Anterior cingulate cortex (tissue), 58 donors: ENCODE measurements around the gene ZC3HAV1L.
"Not testable (repeated sequence)": the region's sequence is repeated elsewhere in the genome, so short reads cannot be mapped to it uniquely, and the experiment has no call there.

Experiments
- DNase-seq, 58 donors: peaks; one replicate each; lab custom pipeline; 2025; lab: John Stamatoyannopoulos, UW

ZC3HAV1L gene

GRCh38 chr7:139035586-139036353 lies at the start of gene ZC3HAV1L:
TSS of gene ZC3HAV1L (minus strand) at chr7:139036042. CDS start at chr7:139036017, 25 bp downstream.
- DNase-seq, result peak in 27 of 58 donors; percentile 3 to 65 (median 22)

GRCh38 chr7:139084709-139085108 lies 48.9 kb upstream of the ZC3HAV1L start:
- no peak for DNase-seq

DNA sequence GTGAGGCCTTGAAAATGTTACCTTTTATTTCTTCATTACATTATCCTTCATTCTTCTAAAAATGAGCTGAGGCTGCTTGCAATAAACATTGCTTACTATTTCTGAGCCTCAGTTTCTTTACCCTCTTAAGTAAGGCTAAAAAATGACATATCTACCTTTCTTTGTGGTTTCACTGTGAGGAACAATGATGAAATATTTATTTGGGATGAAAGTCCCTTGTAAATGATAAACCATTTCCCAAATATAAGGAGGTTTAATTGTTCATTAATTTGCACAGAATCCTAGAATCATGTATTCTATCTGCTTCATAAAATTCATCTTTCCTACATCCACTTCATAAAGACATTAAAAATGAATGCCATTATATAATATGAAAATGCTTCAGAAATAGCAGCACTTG lies 45.7 kb upstream of the ZC3HAV1L start:
- no peak for DNase-seq

- no peak for DNase-seq
Observed at GRCh38 chr7:139080905-139081304, 45.1 kb upstream of the ZC3HAV1L start.

DNA sequence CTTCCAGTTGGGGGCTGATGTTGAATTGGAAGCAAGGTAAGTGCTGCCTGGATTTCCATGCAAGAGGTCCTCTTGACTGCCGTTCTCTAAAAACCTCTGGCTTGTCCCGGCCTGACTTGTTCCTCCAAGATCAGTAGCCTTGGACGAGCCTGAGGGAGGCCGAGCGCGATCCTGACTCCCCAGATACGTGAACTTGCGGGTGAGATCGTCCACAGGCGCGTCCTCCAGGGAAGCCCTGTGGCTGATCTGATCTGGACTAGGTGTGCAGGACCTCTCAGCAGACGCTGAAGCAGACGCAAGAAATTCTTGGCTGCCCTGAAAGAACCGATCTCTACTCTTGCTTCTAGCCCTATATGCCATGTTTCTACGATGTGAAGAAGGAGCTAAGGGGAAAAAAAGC lies 44.0 kb upstream of the ZC3HAV1L start:
- no peak for DNase-seq

DNA sequence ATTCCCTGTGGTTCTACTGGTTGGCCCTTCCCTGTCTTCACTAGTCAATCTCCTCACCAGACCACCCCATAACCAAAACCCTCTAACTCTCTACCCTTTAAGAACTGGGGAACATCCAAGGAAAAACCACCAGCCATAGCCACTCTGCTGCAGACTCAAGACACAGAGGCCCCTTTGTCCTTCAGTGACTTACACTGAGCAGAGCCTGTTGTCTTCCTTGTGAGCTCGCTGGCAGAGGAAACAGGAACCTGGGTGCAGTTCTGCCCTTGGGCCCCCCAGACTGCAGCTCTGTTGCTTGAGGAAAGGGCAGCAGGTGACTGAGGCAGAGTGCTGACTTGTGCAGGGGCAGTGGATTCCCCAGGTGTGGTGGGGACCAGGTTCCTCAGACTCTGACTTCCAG lies 43.1 kb upstream of the ZC3HAV1L start:
- peak in 10 of 58 donors; percentile 3 to 35 (median 10) for DNase-seq

DNA sequence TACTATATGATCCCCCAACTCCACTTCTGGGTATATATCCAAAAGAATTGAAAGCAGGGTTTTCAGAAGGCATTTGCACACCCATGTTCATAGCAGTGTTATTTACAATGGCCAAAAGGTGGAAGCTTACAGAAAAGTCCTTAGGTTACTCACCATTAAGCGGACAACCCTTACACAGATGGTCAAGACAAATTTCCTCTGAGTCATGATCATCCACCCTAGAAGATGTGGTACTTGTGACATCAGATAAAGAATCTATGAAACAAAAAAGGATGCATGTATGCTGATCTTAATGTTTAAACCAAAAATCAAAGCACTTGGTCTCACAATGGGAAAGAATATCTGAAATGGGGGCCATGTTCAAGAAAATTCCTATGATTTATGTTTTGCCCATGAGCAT lies 42.6 kb upstream of the ZC3HAV1L start:
- no peak for DNase-seq

DNA sequence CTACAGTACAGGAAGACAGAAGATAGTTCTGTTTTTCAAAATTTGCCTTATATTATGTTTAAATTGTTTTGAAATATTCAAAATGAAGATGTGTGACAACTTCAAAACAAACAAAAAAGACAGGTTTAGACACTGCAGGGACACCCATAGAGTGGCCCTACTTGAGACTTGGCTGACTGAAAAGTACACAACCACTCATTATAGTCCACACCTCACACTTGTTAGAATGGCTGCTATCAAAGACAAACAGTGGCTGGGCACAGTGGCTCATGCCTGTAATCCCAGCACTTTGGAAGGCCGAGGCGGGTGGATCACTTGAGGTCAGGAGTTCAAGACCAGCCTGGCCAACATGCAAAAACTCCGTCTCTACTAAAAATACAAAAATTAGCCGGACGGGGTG lies 41.9 kb upstream of the ZC3HAV1L start:
- DNase-seq, result not testable (repeated sequence)

- no peak for DNase-seq
Observed at GRCh38 chr7:139075871-139076686, 40.2 kb upstream of the ZC3HAV1L start.

DNA sequence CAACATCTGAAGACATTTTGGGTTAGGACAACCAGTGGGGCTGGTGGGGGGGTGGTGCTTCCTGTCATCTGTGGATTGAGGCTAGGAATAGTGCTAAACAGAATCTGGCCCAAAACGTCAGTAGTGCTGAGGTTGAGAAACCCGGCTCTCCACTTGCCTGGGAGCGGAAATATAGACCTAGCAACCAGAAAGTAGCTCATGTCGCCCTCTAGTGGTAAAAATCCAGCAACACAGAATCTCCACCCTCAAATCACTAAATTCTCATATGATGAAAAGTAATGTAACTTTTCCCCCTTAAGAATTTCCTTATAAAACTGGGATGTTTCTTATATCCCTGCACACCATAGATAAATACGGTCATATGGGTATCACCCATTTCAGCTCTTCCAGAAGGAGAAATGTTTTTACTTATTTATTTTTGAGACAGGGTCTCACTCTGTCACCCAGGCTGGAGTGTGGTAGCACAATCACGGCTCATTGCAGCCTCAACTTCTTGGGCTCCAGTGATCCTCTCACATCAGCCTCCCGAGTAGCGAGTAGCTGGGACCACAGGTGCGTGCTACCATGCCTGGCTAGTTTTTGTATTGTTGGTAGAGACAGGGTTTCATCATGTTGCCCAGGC lies 39.3 kb upstream of the ZC3HAV1L start:
- DNase-seq, result peak in 49 of 58 donors; percentile 3 to 68 (median 28)

- no peak for DNase-seq
Observed at GRCh38 chr7:139072796-139073195, 37.0 kb upstream of the ZC3HAV1L start.

DNA sequence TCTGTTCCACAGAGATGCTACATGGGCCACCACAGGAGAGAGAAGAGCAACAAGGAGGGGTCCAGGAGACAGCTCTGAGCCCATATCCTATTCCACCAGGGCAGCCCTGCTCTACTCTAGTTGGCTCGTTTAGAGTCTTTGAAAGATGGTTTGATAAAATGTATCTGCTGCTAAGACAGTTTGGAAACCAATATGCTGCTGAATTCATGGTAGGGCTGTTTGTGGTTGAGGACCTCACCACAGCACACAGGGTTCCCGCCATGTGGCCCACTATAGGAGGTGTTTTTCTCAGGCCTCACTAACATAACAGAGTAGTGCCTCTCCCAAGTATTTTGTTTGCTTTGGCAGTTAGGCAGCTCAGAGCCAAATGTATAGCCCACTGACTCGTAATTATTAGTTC lies 35.8 kb upstream of the ZC3HAV1L start:
- DNase-seq, result no peak

- DNase-seq, result no peak
Observed at GRCh38 chr7:139068544-139069399, 32.9 kb upstream of the ZC3HAV1L start.

GRCh38 chr7:139066315-139066714 lies 30.5 kb upstream of the ZC3HAV1L start:
- no peak for DNase-seq

- DNase-seq, result no peak
Observed at GRCh38 chr7:139065323-139065722, 29.5 kb upstream of the ZC3HAV1L start.

GRCh38 chr7:139061416-139061815 lies 25.6 kb upstream of the ZC3HAV1L start:
- no peak for DNase-seq

DNA sequence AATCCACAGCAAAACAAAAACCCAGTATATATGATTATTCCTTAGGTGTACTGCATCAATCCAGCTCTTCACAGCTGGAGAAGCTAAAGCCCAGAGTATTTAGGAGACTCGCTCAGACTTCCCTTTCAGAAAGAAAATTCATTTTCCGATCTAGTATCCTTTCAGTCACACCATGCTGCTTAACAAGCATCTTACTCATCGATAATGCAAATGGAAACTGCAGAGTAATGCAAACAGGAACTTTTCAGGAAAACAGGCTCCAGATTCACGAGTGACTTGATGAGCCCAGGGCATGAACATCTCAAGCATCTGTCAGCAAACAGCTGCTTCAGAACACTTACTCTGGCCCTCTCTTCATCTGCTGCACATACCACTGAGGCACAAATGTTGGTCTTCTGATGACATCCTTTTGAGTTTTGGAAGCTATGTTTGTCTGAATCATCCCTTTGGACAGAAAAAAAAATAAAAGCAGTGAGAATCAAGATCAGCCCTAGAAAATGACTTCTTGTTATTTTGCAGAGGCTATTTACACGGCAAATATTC lies 24.9 kb upstream of the ZC3HAV1L start:
- DNase-seq, result no peak

DNA sequence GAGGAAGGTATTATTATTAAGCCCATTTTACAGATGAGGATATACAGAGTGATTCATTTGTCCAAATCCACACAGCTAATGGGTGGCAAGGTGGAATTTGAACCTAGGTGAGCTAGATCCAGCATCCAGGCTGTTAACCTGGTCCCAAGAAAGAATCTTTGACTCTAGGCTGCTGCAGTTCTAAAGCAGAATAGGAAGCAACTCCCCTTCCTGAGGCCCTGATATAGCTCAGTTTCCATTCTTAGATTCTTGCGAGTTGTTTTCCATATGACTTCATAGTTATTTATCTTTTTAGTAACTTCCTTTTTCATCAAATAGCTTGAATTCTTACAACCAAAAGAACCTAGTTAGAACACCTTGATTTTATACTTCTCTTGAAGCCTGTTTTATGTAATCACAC lies 24.1 kb upstream of the ZC3HAV1L start:
- no peak for DNase-seq

GRCh38 chr7:139058943-139059342 lies 23.1 kb upstream of the ZC3HAV1L start:
- no peak for DNase-seq

DNA sequence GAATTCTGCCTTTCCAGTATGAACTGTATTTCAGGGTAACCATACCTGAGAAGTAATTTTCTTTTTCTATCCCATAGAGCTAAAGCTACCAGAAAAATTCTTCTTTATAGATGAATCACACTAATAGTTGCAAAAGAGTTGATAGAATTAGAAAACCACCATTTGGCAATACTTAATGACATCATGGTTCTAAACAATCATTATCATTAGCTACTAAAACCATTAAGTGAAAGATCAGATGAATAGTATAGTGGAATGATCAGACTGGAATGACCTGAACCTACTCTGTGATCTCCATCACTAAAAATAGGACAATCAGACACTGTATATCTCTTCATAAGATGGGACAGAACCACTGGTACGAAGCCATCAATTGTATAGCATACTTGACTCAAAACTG lies 19.8 kb upstream of the ZC3HAV1L start:
- DNase-seq, result no peak
